Testis (tissue), 2 donors: Measurements from ENCODE around the gene RFXAP.

Experiments used
- POLR2A ChIP-seq: fragments of 450-650 bp; IDR thresholded peaks from one replicate; pipeline ENCODE4 v1.6.1; 2017; ENCODE audit warnings: antibody characterized with exemption, mild to moderate bottlenecking, moderate library complexity
- TF ChIP-seq, protein P1 (sequence below), 3 experiments: fragments of 450-650 bp in 2 of 3; fragments of 200-600 bp in 1 of 3; sonication (generic) in 1 of 3; IDR thresholded peaks; one replicate each; pipeline ENCODE4 v1.5.1; 2016 to 2019; ENCODE audit warnings: antibody characterized with exemption in 3 of 3, mild to moderate bottlenecking in 2 of 3, moderate library complexity in 1 of 3

DNA sequence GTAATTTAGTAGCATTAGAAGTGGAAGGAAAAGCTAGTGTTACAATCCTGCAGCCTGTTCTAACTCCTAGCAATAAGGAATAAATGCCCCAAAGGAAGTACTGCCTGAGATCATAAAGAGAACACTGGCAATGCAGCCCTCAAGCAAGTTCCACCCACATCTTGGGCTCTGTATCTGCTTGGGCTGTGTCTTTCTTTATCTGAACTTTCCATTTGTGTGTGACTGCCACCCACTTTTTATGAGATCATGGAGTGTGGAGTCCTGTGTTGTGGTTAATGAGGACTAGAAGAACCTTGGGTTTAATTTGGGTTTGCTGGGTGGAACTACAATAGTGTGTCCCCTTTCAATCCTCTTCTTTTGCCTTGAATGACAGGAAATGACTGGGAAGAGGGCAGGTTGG, 38.2 kb downstream of the RFXAP start:
- no peak for TF ChIP-seq POLR2A
- TF ChIP-seq, protein P1, sequence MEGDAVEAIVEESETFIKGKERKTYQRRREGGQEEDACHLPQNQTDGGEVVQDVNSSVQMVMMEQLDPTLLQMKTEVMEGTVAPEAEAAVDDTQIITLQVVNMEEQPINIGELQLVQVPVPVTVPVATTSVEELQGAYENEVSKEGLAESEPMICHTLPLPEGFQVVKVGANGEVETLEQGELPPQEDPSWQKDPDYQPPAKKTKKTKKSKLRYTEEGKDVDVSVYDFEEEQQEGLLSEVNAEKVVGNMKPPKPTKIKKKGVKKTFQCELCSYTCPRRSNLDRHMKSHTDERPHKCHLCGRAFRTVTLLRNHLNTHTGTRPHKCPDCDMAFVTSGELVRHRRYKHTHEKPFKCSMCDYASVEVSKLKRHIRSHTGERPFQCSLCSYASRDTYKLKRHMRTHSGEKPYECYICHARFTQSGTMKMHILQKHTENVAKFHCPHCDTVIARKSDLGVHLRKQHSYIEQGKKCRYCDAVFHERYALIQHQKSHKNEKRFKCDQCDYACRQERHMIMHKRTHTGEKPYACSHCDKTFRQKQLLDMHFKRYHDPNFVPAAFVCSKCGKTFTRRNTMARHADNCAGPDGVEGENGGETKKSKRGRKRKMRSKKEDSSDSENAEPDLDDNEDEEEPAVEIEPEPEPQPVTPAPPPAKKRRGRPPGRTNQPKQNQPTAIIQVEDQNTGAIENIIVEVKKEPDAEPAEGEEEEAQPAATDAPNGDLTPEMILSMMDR (IDR thresholded peaks at IDR 0.05): no peak
